HUES64 (cell line): ENCODE results near the gene SH2D3A.
"Not testable (repeated sequence)": the region's sequence is repeated elsewhere in the genome, so short reads cannot be mapped to it uniquely, and the experiment has no call there.

Experiments used
- H3K27ac ChIP-seq: 2 replicates; pipeline ENCODE4 v1.7.0; 2013; ENCODE audit warnings: low read depth, low read length, inconsistent platforms
- H3K27me3 ChIP-seq: 2 replicates; pipeline ENCODE4 v1.6.1; 2013; ENCODE audit warnings: mild to moderate bottlenecking, low read length; ENCODE audit not compliant: insufficient read depth
- H3K36me3 ChIP-seq: 2 replicates; pipeline ENCODE4 v1.6.1; 2013; ENCODE audit warnings: mild to moderate bottlenecking, low read length; ENCODE audit not compliant: insufficient read depth
- H3K4me1 ChIP-seq: 2 replicates; pipeline ENCODE4 v1.6.1; 2013; ENCODE audit warnings: mild to moderate bottlenecking, low read length, moderate library complexity; ENCODE audit not compliant: insufficient read depth
- H3K4me3 ChIP-seq: 2 replicates; pipeline ENCODE4 v1.5.1; 2013; ENCODE audit warnings: mild to moderate bottlenecking, low read length, moderate library complexity
- H3K9ac ChIP-seq: 2 replicates; pipeline ENCODE4 v1.6.1; 2013; ENCODE audit warnings: mild to moderate bottlenecking, low read depth, low read length
- H3K9me3 ChIP-seq: 2 replicates; pipeline ENCODE4 v1.6.1; 2013; ENCODE audit warnings: low read depth, low read length; ENCODE audit not compliant: insufficient read depth
- WGBS: fragments of 150-250, 120-280 bp; methylation state at CpG from one replicate; pipeline ENCODE4 v1.1.7; 2013; ENCODE audit warnings: missing lambda C conversion rate; 5-methylcytosine and 5-hydroxymethylcytosine counted together

Gene SH2D3A

GRCh38 chr19:6753178-6754031 lies 13.8 kb downstream of the SH2D3A start:
- peak overlapping the region; percentile 72 for H3K27ac ChIP-seq
- WGBS, result 86% methylated on average over 50 of the region's 50 CpGs
- 0 out of 2 replicates have a peak, but pooled peaks cover 3% of the 10 kb centered on the region for H3K4me1 ChIP-seq
- H3K4me3 ChIP-seq, result peak overlapping the region; percentile 43
- H3K9ac ChIP-seq, result peak overlapping the region; percentile 15; the same call in 1 of the 2 replicates
- H3K9me3 ChIP-seq, result no peaks in the 10 kb centered on the region
- H3K27me3 ChIP-seq, result no peaks in the 10 kb centered on the region
- peaks cover 43% of the 10 kb centered on the region for H3K36me3 ChIP-seq

DNA sequence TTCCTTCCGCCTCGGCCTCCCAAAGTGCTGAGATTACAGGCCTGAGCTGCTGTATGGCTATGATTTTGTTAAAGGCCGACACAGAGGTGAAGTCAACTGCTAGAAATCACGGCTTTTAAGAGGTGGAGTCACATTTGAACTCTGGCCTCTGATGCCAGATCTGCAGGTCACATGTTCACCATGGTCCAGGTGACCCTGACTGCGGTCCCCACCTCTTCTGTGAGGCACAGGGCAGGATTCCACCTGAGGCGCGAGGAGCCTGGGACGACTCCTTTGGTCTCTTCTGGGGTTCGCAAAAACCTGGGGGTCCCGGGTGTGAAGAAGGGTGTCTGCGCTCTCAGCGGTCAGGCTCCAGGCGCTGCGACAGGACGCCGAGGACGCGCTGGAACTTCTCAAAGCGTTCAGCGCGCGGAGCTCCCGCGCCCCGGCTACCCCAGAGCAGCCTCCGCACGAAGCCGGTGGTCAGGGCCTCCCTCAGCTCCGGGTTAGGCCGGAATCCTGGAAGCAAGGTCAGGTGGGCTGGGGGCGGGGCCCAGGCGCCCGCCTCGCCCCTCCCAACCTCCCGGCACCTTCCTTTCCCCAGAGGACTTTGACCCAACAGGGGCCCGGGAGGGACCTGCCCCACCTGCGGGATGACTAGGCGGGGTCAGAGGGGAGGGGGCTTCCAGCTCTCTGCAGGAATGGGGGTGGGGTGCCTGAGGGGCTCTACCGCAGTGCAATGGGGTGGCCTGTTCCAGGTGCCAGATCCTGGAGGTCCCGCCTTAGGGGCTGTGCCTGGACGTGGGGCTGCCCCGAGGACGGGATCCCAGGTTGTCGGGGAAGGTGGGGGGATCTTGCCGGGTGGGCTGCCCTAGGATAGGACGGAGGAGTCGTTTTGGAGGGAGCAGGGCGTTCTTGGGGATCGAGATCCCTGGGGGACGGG lies 14.7 kb downstream of the SH2D3A start:
- no peaks in the 10 kb centered on the region for H3K9me3 ChIP-seq
- 0 out of 2 replicates have a peak, but pooled peaks cover 3% of the 10 kb centered on the region for H3K4me1 ChIP-seq
- H3K27ac ChIP-seq, result peak overlapping the region; percentile 73
- H3K27me3 ChIP-seq, result no peaks in the 10 kb centered on the region
- peak overlapping the region; percentile 43 for H3K4me3 ChIP-seq
- peaks cover 51% of the 10 kb centered on the region for H3K36me3 ChIP-seq
- H3K9ac ChIP-seq, result peak overlapping the region; percentile 20; the same call in 1 of the 2 replicates
- 82% methylated on average over 49 of the region's 50 CpGs for WGBS

DNA sequence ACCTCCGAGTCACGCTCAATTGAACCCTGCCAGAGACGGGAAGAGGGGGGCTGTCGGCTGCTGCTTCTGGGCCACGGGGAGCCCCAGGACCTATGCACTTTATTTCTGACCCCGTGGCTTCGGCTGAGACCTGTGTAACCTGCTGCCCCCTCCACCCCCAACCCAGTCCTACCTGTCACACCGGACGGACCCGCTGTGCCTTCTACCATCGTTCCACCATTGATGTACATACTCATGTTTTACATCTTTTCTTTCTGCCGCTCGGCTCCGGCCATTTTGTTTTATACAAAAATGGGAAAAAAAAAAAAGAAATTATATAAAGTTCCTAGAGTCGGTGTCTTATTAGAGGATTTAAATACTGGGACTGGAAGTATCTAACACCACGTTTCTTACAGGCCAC lies 16.0 kb downstream of the SH2D3A start:
- WGBS, result 96% methylated on average over 16 of the region's 16 CpGs
- Histone ChIP-seq H3K4me1 (0 out of 2 replicates have a peak, but pooled peaks cover 3% of the 10 kb centered on the region), H3K36me3 (peaks cover 65% of the 10 kb centered on the region), H3K9me3 (no peaks in the 10 kb centered on the region), H3K9ac (no peak overlapping the region), H3K4me3 (no peak overlapping the region), H3K27ac (no peak overlapping the region), H3K27me3 (no peaks in the 10 kb centered on the region)

DNA sequence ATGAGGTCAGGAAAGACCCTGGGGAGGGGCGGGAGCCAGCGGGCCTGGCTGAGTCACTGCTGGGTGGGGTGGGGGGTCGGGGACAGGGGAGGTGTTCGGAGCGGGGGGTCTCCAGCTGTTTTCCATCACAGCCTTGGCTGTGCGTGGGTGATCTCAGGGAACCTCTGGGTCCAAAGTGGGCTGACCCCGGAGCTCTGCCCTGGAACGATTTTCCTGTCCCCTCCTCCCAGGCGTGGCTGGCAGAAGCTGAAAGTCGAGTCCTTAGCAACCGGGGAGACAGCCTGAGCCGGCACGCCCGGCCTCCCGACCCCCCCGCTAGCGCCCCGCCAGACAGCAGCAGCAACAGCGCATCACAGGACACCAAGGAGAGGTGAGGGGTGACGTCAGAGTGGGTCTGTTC lies 17.2 kb downstream of the SH2D3A start:
- Histone ChIP-seq H3K27ac (no peak overlapping the region), H3K9me3 (no peaks in the 10 kb centered on the region), H3K9ac (no peak overlapping the region), H3K27me3 (no peaks in the 10 kb centered on the region), H3K4me3 (no peak overlapping the region), H3K4me1 (peaks cover 6% of the 10 kb centered on the region; the same call in 1 of the 2 replicates), H3K36me3 (peaks cover 74% of the 10 kb centered on the region)
- whole genome bisulfite sequencing, result 95% methylated on average over 20 of the region's 20 CpGs

DNA sequence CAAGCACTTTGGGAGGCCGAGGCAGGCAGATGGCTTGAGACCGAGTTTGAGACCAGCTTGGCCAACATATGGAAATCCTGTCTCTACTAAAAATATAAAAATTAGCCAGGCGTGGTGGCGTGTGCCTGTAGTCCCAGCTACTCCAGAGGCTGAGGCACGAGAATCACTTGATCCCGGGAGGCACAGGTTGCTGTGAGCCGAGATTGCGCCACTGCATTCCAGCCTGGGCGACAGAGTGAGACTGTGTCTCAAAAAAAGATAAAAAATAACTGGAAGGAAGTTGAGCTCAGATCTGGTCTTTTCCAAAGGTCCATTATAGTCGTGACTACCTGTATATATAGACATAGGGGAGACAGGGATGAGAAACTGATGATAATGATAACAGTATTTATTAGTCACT lies 18.7 kb downstream of the SH2D3A start:
- not testable (repeated sequence) for H3K4me3 ChIP-seq, H3K27ac ChIP-seq, H3K9me3 ChIP-seq, H3K9ac ChIP-seq, H3K27me3 ChIP-seq
- WGBS, result 98% methylated on average over 10 of the region's 10 CpGs
- Histone ChIP-seq H3K36me3 (peaks cover 84% of the 10 kb centered on the region), H3K4me1 (peaks cover 19% of the 10 kb centered on the region)

DNA sequence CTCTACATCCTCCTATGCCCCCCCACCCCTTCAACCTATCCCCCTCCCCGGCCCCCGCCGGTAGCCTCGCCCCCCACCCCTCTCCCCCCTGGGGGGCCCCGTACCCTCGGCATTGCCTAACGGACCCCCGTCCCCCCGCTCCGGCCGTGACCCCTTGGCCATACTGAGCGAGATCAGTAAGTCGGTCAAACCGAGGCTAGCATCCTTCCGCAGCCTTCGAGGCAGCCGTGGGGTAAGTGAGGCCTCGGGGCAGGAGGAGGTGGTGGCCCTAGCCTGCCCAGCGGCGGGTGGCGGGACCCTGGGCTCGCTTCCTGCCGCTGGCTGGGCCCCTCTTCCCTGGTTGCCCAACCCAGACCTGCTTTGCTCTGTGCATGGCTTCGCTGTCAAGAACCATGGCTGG lies 21.3 kb downstream of the SH2D3A start:
- peaks cover 82% of the 10 kb centered on the region for H3K36me3 ChIP-seq
- 97% methylated on average over 20 of the region's 24 CpGs for WGBS
- H3K27me3 ChIP-seq, result no peaks in the 10 kb centered on the region
- H3K9ac ChIP-seq, result no peak overlapping the region
- no peak overlapping the region for H3K4me3 ChIP-seq
- no peaks in the 10 kb centered on the region for H3K9me3 ChIP-seq
- H3K27ac ChIP-seq, result no peak overlapping the region
- H3K4me1 ChIP-seq, result peaks cover 27% of the 10 kb centered on the region

GRCh38 chr19:6744381-6745301 lies 22.6 kb downstream of the SH2D3A start:
- H3K4me1 ChIP-seq, result peaks cover 27% of the 10 kb centered on the region
- WGBS, result 84% methylated on average over 41 of the region's 41 CpGs
- H3K36me3 ChIP-seq, result peaks cover 70% of the 10 kb centered on the region
- no peaks in the 10 kb centered on the region for H3K27me3 ChIP-seq
- H3K4me3 ChIP-seq, result no peak overlapping the region; the same call in 1 of the 2 replicates
- H3K9ac ChIP-seq, result peak overlapping the region; percentile 28; the same call in 1 of the 2 replicates
- H3K27ac ChIP-seq, result peak overlapping the region; percentile 79
- H3K9me3 ChIP-seq, result no peaks in the 10 kb centered on the region

DNA sequence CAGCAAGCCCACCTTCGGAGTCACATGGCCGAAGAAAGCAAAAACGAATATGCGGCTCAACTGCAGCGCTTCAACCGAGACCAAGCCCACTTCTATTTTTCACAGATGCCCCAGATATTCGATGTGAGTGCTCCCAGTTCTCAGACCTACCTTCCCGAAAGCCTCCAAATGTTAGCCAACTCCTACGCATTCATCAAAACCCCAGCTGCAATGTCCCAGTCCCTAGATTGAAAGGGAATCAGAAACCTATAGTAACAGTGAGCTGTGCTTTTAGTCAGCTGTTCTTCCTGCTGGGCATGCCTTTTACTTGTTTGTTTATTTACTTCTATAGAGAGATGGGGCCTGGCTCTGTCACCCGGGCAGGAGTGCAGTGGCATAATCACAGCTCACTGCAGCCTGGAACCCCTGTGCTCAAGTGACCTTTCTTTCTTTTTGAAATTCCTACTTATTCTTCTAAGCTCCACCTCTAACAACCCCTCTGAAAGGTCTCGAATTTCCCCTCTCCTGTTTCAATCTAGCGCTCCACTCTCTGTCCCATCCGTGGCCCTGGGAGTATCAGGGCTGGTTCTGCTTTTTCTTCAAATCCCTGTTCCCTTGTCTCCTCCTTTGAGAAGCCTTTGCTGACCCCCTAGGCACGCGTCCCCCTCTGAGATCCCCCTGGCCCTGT lies 23.4 kb downstream of the SH2D3A start:
- 58% methylated on average over 15 of the region's 15 CpGs for WGBS
- Histone ChIP-seq H3K36me3 (peaks cover 62% of the 10 kb centered on the region), H3K27ac (peak overlapping the region; percentile 85)

GRCh38 chr19:6743066-6743465 lies 24.2 kb downstream of the SH2D3A start:
- Histone ChIP-seq H3K4me3 (no peak overlapping the region), H3K9me3 (no peaks in the 10 kb centered on the region), H3K9ac (peak overlapping the region; percentile 15; the same call in 1 of the 2 replicates), H3K36me3 (peaks cover 54% of the 10 kb centered on the region), H3K27ac (peak overlapping the region; percentile 85), H3K27me3 (no peaks in the 10 kb centered on the region), H3K4me1 (peaks cover 38% of the 10 kb centered on the region)
- 52% methylated on average over 7 of the region's 7 CpGs for WGBS

More for the DNA sequence above, 23.4 kb downstream of the SH2D3A start:
- Histone ChIP-seq H3K4me1 (peaks cover 30% of the 10 kb centered on the region), H3K9me3 (no peaks in the 10 kb centered on the region), H3K9ac (peak overlapping the region; percentile 28; the same call in 1 of the 2 replicates), H3K27me3 (no peaks in the 10 kb centered on the region), H3K4me3 (no peak overlapping the region; the same call in 1 of the 2 replicates)
